GM18873 (cell line): ENCODE data around the gene NBPF4.
"Not testable (repeated sequence)": the region's sequence is repeated elsewhere in the genome, so short reads cannot be mapped to it uniquely, and the experiment has no call there.

Experiments
- ATAC-seq: cut with Tn5 transposase; IDR thresholded peaks from one replicate; pipeline ENCODE4 v1.9.1; 2021; ENCODE audit warnings: mild to moderate bottlenecking, moderate library complexity, moderate number of reproducible peaks; ENCODE audit not compliant: unreplicated experiment, low FRiP score

The NBPF4 gene

GRCh38 chr1:108214641-108215465, 29.0 kb downstream of the NBPF4 start:
- ATAC-seq = not testable (repeated sequence)

GRCh38 chr1:108211014-108211413, 32.9 kb downstream of the NBPF4 start:
- ATAC-seq = no peak

GRCh38 chr1:108209456-108210108, 34.3 kb downstream of the NBPF4 start:
- ATAC-seq = no peak

GRCh38 chr1:108208724-108209446, 35.0 kb downstream of the NBPF4 start:
- no peak for ATAC-seq

GRCh38 chr1:108203582-108203981, 40.3 kb downstream of the NBPF4 start:
- ATAC-seq = not testable (repeated sequence)

- no peak for ATAC-seq
Observed at GRCh38 chr1:108201687-108202086, 42.2 kb downstream of the NBPF4 start.

- ATAC-seq = no peak
Observed at GRCh38 chr1:108200687-108201051, 43.2 kb downstream of the NBPF4 start.

GRCh38 chr1:108199781-108200686, 43.8 kb downstream of the NBPF4 start, which contains the start of gene SLC25A24:
Gene SLC25A24, minus strand, starts transcription at chr1:108200343. Its CDS starts 205 bp downstream, at chr1:108200138.
- ATAC-seq = peak; percentile 73

GRCh38 chr1:108199201-108199691, 44.6 kb downstream of the NBPF4 start:
- no peak for ATAC-seq

- ATAC-seq = no peak
Observed at GRCh38 chr1:108194051-108194450, 49.8 kb downstream of the NBPF4 start.

- no peak for ATAC-seq
Observed at GRCh38 chr1:108193333-108193732, 50.5 kb downstream of the NBPF4 start.

- ATAC-seq = no peak
Observed at GRCh38 chr1:108192581-108192980, 51.3 kb downstream of the NBPF4 start.

- no peak for ATAC-seq
Observed at GRCh38 chr1:108190686-108191416, 53.0 kb downstream of the NBPF4 start.

- ATAC-seq = no peak
Observed at GRCh38 chr1:108190001-108190634, 53.8 kb downstream of the NBPF4 start.

- ATAC-seq = no peak
Observed at GRCh38 chr1:108188801-108189200, 55.1 kb downstream of the NBPF4 start.

- ATAC-seq = no peak
Observed at GRCh38 chr1:108182959-108183700, 60.7 kb downstream of the NBPF4 start.

GRCh38 chr1:108179018-108179417, 64.9 kb downstream of the NBPF4 start:
- ATAC-seq = no peak
